Spleen (tissue), 11 donors: ENCODE data around the gene VEGFA. TPM values are rescaled to one million over a fixed set of nuclear protein-coding genes. Genes with fewer than 3 reads are reported as not detected.

Experiments
- DNase-seq: peaks from one replicate; pipeline ENCODE4 v3.0.0-alpha.2; 2020
- H3K27ac ChIP-seq, 8 donors: fragments of 200-600 bp; sonication (generic) in 7 of 8; 1 replicate in 4 of 8; 2 replicates in 4 of 8; pipeline versions ENCODE4 v1.5.0 to v1.8.0; 2016 to 2021; ENCODE audit warnings: inconsistent platforms in 4 of 8, mild to moderate bottlenecking in 4 of 8, moderate library complexity in 1 of 8
- H3K27me3 ChIP-seq, 7 donors: fragments of 200-600 bp; sonication (generic) in 6 of 7; replicated peaks in 1 of 7; 1 replicate in 4 of 7; 2 replicates in 3 of 7; pipeline versions ENCODE4 v1.5.0 to v1.8.0; 2016 to 2021; ENCODE audit warnings: inconsistent platforms in 3 of 7, mild to moderate bottlenecking in 1 of 7
- H3K36me3 ChIP-seq, 6 donors: fragments of 200-600 bp; sonication (generic) in 5 of 6; 1 replicate in 4 of 6; 2 replicates in 2 of 6; pipeline versions ENCODE4 v1.5.0 to v1.8.0; 2016 to 2021; ENCODE audit warnings: inconsistent platforms in 2 of 6
- H3K4me1 ChIP-seq, 6 donors: fragments of 200-600 bp; sonication (generic) in 5 of 6; 1 replicate in 3 of 6; 2 replicates in 3 of 6; pipeline versions ENCODE4 v1.5.0 to v1.8.0; 2016 to 2021; ENCODE audit warnings: inconsistent platforms in 3 of 6
- H3K4me3 ChIP-seq, 8 donors: fragments of 200-600 bp; sonication (generic) in 7 of 8; 1 replicate in 4 of 8; 2 replicates in 4 of 8; pipeline versions ENCODE4 v1.5.0 to v1.8.0; 2016 to 2021; ENCODE audit warnings: inconsistent platforms in 4 of 8, mild to moderate bottlenecking in 4 of 8, moderate library complexity in 2 of 8
- H3K9me3 ChIP-seq, 8 donors: fragments of 200-600 bp; sonication (generic) in 7 of 8; 1 replicate in 4 of 8; 2 replicates in 4 of 8; pipeline versions ENCODE4 v1.5.0 to v1.8.0; 2016 to 2021; ENCODE audit warnings: inconsistent platforms in 4 of 8
- CTCF ChIP-seq, 11 experiments: fragments of 200-600 bp in 7 of 11; fragments of 450-650 bp in 4 of 11; sonication (generic) in 4 of 11; IDR thresholded peaks in 8 of 11; conservative IDR thresholded peaks in 3 of 11; 1 replicate in 7 of 11; 2 replicates in 4 of 11; pipeline versions ENCODE4 v1.4.0 to v1.8.0; 2016 to 2021; ENCODE audit warnings: antibody characterized with exemption in 11 of 11, inconsistent platforms in 4 of 11, mild to moderate bottlenecking in 1 of 11
- POLR2A ChIP-seq, 3 donors: fragments of 450-650 bp; IDR thresholded peaks; one replicate each; pipeline ENCODE4 v1.5.1; 2017; ENCODE audit warnings: antibody characterized with exemption in 3 of 3, mild to moderate bottlenecking in 1 of 3
- POLR2AphosphoS5 ChIP-seq, 3 donors: sonication (generic); formaldehyde crosslinking; IDR thresholded peaks; one replicate each; pipeline ENCODE4 v1.5.1; 2017; ENCODE audit warnings: antibody characterized with exemption in 3 of 3
- WGBS, 5 donors: extraction: QIAGEN DNeasy Blood & Tissue Kit in 3 of 5; methylation state at CpG; one replicate each; pipeline versions ENCODE4 v1.1.5 to v1.1.7; 2013 to 2018; 5-methylcytosine and 5-hydroxymethylcytosine counted together
- intact Hi-C: fragments of 100-400 bp; cut with DNase I; formaldehyde crosslinking; loops from one replicate; pipeline ENCODE4 v1.15.0; 2023; ENCODE audit warnings: low total_unique reads
- polyA plus RNA-seq, 3 donors: library from polyadenylated mRNA; stranded (reverse); fragments of 200-250 nt; gene quantifications; one replicate each; pipeline ENCODE4 v1.2.1, GENCODE V29; 2013
- total RNA-seq, 7 donors: library from RNA; depleted of rRNA in 3 of 7; stranded (reverse); fragments of >200 nt in 3 of 7; fragmentation: NEBNext Ultra II Directional in 4 of 7; extraction: Animal tissue kit (Norgen Biotek cat#: 25700) in 4 of 7; gene quantifications; one replicate each; pipeline versions ENCODE4 v1.1.0 to v1.2.1, GENCODE V29; 2016 to 2021
- donor health status: healthy with polysubstance abuse.
- donor health status: DM: no; HTN: no; CAD: no; lungs with moderate emphysema.
- donor health status: DM: no; HTN: no; CAD: no.
- donor health status: Bipolar disorder and iron deficiency.
- donor health status: healthy.
- donor health status: DM: no; HTN: no; CAD: no.
- donor health status: DM: yes; HTN: yes; CAD: no.

VEGFA gene
- total and polyA plus RNA-seq, 10 donors: 31.0 to 486 (median 153) TPM

- Histone ChIP-seq H3K27ac (peak overlapping the region in 4 of 8 donors; percentile 15 to 94 (median 90)), H3K9me3 (no peaks in the 10 kb centered on the region), H3K4me3 (no peak overlapping the region), H3K4me1 (peaks cover 0 to 53% (median 23%) of the 10 kb centered on the region in 6 donors), H3K36me3 (no peaks in the 10 kb centered on the region), H3K27me3 (peaks cover 0 to 42% (median 8%) of the 10 kb centered on the region in 7 donors)
- no peak for DNase-seq
- TF ChIP-seq POLR2AphosphoS5 (IDR thresholded peaks at IDR 0.05) (no peak), CTCF (IDR thresholded peaks at IDR 0.05 in 8 of 11, conservative IDR thresholded peaks at IDR 0.05 in 3 of 11) (no peak), POLR2A (IDR thresholded peaks at IDR 0.05) (no peak)
- WGBS, 5 donors: 79 to 87% (median 83%) methylated on average over 7 to 8 of the region's 8 CpGs
- intact Hi-C loops: loop anchor here (2.0 kb wide), 1 partner anchor 311 kb away; no protein-coding TSS in a partner anchor
Measured at GRCh38 chr6:43767553-43768505, 2.2 kb upstream of the VEGFA start.

- Histone ChIP-seq H3K36me3 (no peaks in the 10 kb centered on the region), H3K4me3 (no peak overlapping the region), H3K27ac (peak overlapping the region in 7 of 8 donors; percentile 15 to 94 (median 90)), H3K9me3 (no peaks in the 10 kb centered on the region), H3K27me3 (peaks cover 0 to 48% (median 8%) of the 10 kb centered on the region in 7 donors), H3K4me1 (peaks cover 0 to 53% (median 29%) of the 10 kb centered on the region in 6 donors)
- TF ChIP-seq CTCF (IDR thresholded peaks at IDR 0.05 in 8 of 11, conservative IDR thresholded peaks at IDR 0.05 in 3 of 11): no peak
- no peak for TF ChIP-seq POLR2AphosphoS5 (IDR thresholded peaks at IDR 0.05)
- no peak for TF ChIP-seq POLR2A (IDR thresholded peaks at IDR 0.05)
- 33 to 75% (median 70%) methylated on average over 1 of the region's 1 CpG for WGBS, 5 donors
- no peak for DNase-seq
- intact Hi-C loops: loop anchor here (2.0 kb wide), 1 partner anchor 310 kb away; no protein-coding TSS in a partner anchor
Measured at GRCh38 chr6:43768506-43768860, 1.5 kb upstream of the VEGFA start.

GRCh38 chr6:43768983-43769525, 957 bp upstream of the VEGFA start:
- intact Hi-C loops: loop anchor here (2.0 kb wide), 1 partner anchor 310 kb away; no protein-coding TSS in a partner anchor
- TF ChIP-seq CTCF (IDR thresholded peaks at IDR 0.05 in 8 of 11, conservative IDR thresholded peaks at IDR 0.05 in 3 of 11): no peak
- Histone ChIP-seq H3K4me3 (peak overlapping the region in 4 of 8 donors; percentile 78 to 89 (median 82)), H3K27me3 (peaks cover 0 to 54% (median 8%) of the 10 kb centered on the region in 7 donors), H3K27ac (peak overlapping the region in 7 of 8 donors; percentile 84 to 94 (median 90)), H3K36me3 (no peaks in the 10 kb centered on the region), H3K4me1 (peaks cover under 1 to 57% (median 34%) of the 10 kb centered on the region in 6 donors), H3K9me3 (no peaks in the 10 kb centered on the region)
- 60 to 82% (median 70%) methylated on average over 6 to 8 of the region's 8 CpGs for whole genome bisulfite sequencing, 5 donors
- peak; percentile 70 for DNase-seq
